GM18870 (cell line): ENCODE results near the gene VPS35.
A peak's percentile ranks its signal among the peaks of the same experiment; 100 is the strongest.
"Not testable (repeated sequence)": the region's sequence is repeated elsewhere in the genome, so short reads cannot be mapped to it uniquely, and the experiment has no call there.

Experiments
- ATAC-seq: cut with Tn5 transposase; IDR thresholded peaks from one replicate; pipeline ENCODE4 v1.9.1; 2021; ENCODE audit warnings: moderate library complexity; ENCODE audit not compliant: unreplicated experiment

VPS35 gene

GRCh38 chr16:46673320-46674013, 15.5 kb downstream of the VPS35 start:
- ATAC-seq, result no peak

- ATAC-seq, result no peak
Observed at GRCh38 chr16:46662123-46662522, 26.9 kb downstream of the VPS35 start.

GRCh38 chr16:46658925-46659324, 30.1 kb downstream of the VPS35 start:
- ATAC-seq, result peak; percentile 94

- ATAC-seq, result no peak
Observed at GRCh38 chr16:46651305-46651704, 37.7 kb downstream of the VPS35 start.

GRCh38 chr16:46650254-46650623, 38.7 kb downstream of the VPS35 start:
- ATAC-seq, result no peak

- ATAC-seq, result no peak
Observed at GRCh38 chr16:46649588-46650253, 39.3 kb downstream of the VPS35 start.

- no peak for ATAC-seq
Observed at GRCh38 chr16:46648656-46649055, 40.3 kb downstream of the VPS35 start.

GRCh38 chr16:46638947-46639925, 49.7 kb downstream of the VPS35 start:
- no peak for ATAC-seq

- ATAC-seq, result no peak
Observed at GRCh38 chr16:46632778-46633733, 55.9 kb downstream of the VPS35 start.

- no peak for ATAC-seq
Observed at GRCh38 chr16:46629331-46630219, 59.4 kb downstream of the VPS35 start.

- no peak for ATAC-seq
Observed at GRCh38 chr16:46627746-46628145, 61.2 kb downstream of the VPS35 start.

GRCh38 chr16:46626681-46627080, 62.3 kb downstream of the VPS35 start:
- not testable (repeated sequence) for ATAC-seq

- not testable (repeated sequence) for ATAC-seq
Observed at GRCh38 chr16:46624862-46625261, 64.1 kb downstream of the VPS35 start.

- ATAC-seq, result not testable (repeated sequence)
Observed at GRCh38 chr16:46623707-46624106, 65.3 kb downstream of the VPS35 start.

- ATAC-seq, result not testable (repeated sequence)
Observed at GRCh38 chr16:46623246-46623645, 65.7 kb downstream of the VPS35 start.

- ATAC-seq, result no peak
Observed at GRCh38 chr16:46621934-46622676, 66.9 kb downstream of the VPS35 start.

- peak; percentile 88 for ATAC-seq
Observed at GRCh38 chr16:46621006-46621933, 67.7 kb downstream of the VPS35 start, which contains the start of gene SHCBP1. Gene SHCBP1, minus strand, starts transcription at chr16:46621379. Its CDS starts 20 bp downstream, at chr16:46621359.
